Upper lobe of right lung (tissue), 1 donor: ENCODE results near the gene RPH3AL. TPM values are rescaled to one million over a fixed set of nuclear protein-coding genes. Genes with fewer than 3 reads are reported as not detected.
A peak's percentile ranks its signal among the peaks of the same experiment; 100 is the strongest.

Source experiments
- ATAC-seq: fragments of 200-7000 bp; cut with Tn5 transposase; one replicate; pipeline ENCODE4 v1.9.1; 2020; ENCODE audit warnings: mild to moderate bottlenecking, moderate library complexity
- DNase-seq: peaks from one replicate; pipeline ENCODE4 v3.0.0-alpha.2; 2020
- H3K27ac ChIP-seq: fragments of 200-600 bp; one replicate; pipeline ENCODE4 v1.8.0; 2022
- H3K27me3 ChIP-seq: fragments of 200-600 bp; one replicate; pipeline ENCODE4 v1.8.0; 2022; ENCODE audit warnings: mild to moderate bottlenecking
- H3K36me3 ChIP-seq: fragments of 200-600 bp; one replicate; pipeline ENCODE4 v1.8.0; 2022
- H3K4me1 ChIP-seq: fragments of 200-600 bp; one replicate; pipeline ENCODE4 v1.8.0; 2022
- H3K4me3 ChIP-seq: fragments of 200-600 bp; one replicate; pipeline ENCODE4 v1.8.0; 2022; ENCODE audit warnings: mild to moderate bottlenecking
- H3K9me3 ChIP-seq: fragments of 200-600 bp; one replicate; pipeline ENCODE4 v1.8.0; 2022
- intact Hi-C: fragments of 100-400 bp; cut with DNase I; formaldehyde crosslinking; loops from one replicate; pipeline ENCODE4 v1.11.0; 2022
- total RNA-seq: library from RNA; stranded (reverse); fragmentation: NEBNext Ultra II Directional; extraction: Animal tissue kit (Norgen Biotek cat#: 25700); gene quantifications from one replicate; pipeline ENCODE4 v1.2.1, GENCODE V29; 2021
- TF ChIP-seq, protein P1 (sequence below): fragments of 200-600 bp; IDR thresholded peaks from one replicate; pipeline ENCODE4 v1.8.0; 2022; ENCODE audit warnings: antibody characterized with exemption
- donor health status: DM: no; HTN: yes; CAD: no; lungs with severe emphysema.

The RPH3AL gene
- total RNA-seq, 1 donor from 2014 or later: 33.3 TPM

DNA sequence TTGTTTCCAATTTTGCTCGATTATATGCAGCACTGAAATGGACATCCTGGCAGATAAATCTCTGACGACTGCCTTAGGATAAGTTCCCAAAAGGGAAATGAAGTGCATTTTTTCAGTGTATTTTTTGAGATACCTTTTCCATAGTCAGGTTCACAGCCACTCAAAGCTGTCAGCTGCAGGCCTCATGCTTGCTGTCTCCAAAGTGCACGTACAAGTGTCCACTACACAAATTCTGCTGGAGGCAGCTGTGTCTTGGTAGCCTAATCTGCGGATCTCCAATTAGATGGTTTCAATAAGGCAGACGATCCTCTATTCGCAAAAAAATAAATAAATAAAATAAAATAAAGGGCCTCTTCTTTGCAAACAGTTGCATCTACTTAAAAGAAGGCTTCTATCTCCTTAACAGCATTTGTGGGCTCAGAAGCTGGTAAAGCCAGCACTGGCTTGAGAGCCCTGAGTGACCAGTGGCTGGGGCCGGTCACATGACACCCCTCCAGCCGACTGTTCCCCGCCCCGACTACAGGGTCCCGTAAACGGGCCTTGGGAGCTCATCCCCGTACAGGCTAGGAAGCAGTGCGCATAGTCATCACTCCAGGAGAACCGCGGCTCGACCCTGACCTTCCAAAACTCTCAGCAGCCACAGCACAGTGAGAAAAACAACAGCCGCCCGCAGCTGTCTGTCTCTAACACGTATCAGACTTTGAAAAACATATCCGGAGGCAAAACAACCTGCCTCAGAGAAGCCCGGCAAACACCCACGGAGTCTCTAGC is 18.8 kb downstream of the RPH3AL start:
- H3K4me3 ChIP-seq: peak overlapping the region; percentile 36
- H3K27ac ChIP-seq: peak overlapping the region; percentile 65
- H3K4me1 ChIP-seq: peaks cover 47% of the 10 kb centered on the region
- DNase-seq: peak; percentile 81
- intact Hi-C loops: no loop called here
- TF ChIP-seq, protein P1, sequence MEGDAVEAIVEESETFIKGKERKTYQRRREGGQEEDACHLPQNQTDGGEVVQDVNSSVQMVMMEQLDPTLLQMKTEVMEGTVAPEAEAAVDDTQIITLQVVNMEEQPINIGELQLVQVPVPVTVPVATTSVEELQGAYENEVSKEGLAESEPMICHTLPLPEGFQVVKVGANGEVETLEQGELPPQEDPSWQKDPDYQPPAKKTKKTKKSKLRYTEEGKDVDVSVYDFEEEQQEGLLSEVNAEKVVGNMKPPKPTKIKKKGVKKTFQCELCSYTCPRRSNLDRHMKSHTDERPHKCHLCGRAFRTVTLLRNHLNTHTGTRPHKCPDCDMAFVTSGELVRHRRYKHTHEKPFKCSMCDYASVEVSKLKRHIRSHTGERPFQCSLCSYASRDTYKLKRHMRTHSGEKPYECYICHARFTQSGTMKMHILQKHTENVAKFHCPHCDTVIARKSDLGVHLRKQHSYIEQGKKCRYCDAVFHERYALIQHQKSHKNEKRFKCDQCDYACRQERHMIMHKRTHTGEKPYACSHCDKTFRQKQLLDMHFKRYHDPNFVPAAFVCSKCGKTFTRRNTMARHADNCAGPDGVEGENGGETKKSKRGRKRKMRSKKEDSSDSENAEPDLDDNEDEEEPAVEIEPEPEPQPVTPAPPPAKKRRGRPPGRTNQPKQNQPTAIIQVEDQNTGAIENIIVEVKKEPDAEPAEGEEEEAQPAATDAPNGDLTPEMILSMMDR: no peak
- ATAC-seq: peak; percentile 75
- H3K9me3 ChIP-seq: no peaks in the 10 kb centered on the region
- H3K36me3 ChIP-seq: no peaks in the 10 kb centered on the region
- no peaks in the 10 kb centered on the region for H3K27me3 ChIP-seq

DNA sequence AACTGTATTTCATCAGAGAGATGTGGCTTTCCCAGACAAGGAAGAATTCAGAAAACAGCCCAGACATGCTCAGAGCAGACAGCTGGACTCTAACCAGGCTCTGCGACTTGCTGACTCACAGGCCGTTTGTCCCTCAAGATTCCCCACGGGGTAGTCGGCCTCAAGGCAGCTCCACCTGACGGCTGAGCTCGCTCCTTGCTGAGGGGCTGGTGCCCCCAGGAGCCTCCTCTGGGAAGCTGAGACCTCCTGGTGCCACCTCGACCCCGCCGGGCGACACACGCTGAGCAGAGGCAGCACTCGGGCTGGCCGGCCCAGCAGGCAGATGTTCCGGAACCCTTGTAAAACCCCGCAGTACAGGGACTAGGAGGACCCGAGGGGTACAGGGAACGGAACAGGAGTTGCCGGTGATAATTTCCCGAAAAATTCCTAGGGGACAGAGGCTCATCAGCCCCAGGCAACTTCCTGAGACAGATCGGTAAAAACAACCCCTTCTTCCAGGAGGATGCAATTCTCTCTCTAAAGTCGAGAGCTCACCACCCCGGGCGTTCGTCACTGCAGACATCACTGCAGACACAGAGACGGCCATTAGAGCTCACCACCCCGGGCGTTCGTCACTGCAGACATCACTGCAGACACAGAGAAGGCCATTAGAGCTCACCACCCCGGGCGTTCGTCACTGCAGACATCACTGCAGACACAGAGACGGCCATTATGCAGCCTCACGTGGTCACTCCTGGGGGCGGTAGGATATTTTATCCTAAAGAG is 19.9 kb downstream of the RPH3AL start:
- DNase-seq (peak; percentile 56), ATAC-seq (no peak)
- intact Hi-C loops: no loop called here
- Histone ChIP-seq H3K36me3 (no peaks in the 10 kb centered on the region), H3K9me3 (no peaks in the 10 kb centered on the region), H3K4me1 (peaks cover 42% of the 10 kb centered on the region), H3K27me3 (no peaks in the 10 kb centered on the region), H3K4me3 (no peak overlapping the region), H3K27ac (peak overlapping the region; percentile 24)
- TF ChIP-seq, protein P1: no peak

- ATAC-seq (no peak), DNase-seq (peak; percentile 38)
- H3K27me3 ChIP-seq: no peaks in the 10 kb centered on the region
- intact Hi-C loops: no loop called here
- H3K27ac ChIP-seq: peak overlapping the region; percentile 24
- no peaks in the 10 kb centered on the region for H3K36me3 ChIP-seq
- no peaks in the 10 kb centered on the region for H3K9me3 ChIP-seq
- TF ChIP-seq, protein P1: no peak
- H3K4me3 ChIP-seq: peak overlapping the region; percentile 16
- peaks cover 42% of the 10 kb centered on the region for H3K4me1 ChIP-seq
These were observed 20.6 kb downstream of the RPH3AL start for GRCh38 chr17:332023-332422.

DNA sequence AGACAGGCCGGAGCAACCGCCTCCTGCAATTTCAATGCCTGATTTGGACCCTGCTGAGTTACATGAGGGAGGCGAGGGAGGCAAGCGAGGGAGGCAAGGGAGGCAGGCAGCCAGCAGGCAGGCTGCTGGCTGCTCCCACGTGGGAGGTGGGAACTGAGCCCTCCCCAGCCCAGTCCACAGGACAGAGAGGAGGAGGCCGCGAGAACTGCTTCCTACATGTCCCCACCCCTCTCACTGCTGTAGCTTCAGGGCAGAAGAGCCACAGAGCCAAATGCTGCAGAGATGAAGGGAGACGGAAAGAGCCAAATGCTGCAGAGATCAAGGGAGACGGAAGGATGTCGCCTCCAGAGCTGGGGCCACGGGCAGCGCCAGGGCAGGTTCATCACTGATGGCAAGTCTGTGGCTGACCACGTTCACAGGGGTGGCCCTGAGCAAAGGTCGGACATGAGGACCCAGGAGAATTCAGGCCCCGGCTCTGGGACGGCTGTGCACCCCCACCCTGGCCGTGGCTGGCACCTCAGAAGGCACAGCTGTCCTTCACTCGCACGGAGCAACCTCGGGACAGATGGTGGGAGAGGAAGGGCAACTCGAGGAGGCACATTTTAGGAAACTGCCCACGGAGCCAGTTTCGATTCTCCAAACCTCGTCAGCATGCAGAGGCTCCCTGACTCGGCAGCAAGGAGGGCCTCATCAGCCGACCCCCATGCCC is 21.5 kb downstream of the RPH3AL start:
- intact Hi-C loops: no loop called here
- peak; percentile 70 for DNase-seq
- peak overlapping the region; percentile 16 for H3K4me3 ChIP-seq
- H3K36me3 ChIP-seq: no peaks in the 10 kb centered on the region
- H3K9me3 ChIP-seq: no peaks in the 10 kb centered on the region
- H3K27me3 ChIP-seq: no peaks in the 10 kb centered on the region
- H3K27ac ChIP-seq: peak overlapping the region; percentile 24
- TF ChIP-seq, protein P1: no peak
- ATAC-seq: peak; percentile 46
- peaks cover 36% of the 10 kb centered on the region for H3K4me1 ChIP-seq

DNA sequence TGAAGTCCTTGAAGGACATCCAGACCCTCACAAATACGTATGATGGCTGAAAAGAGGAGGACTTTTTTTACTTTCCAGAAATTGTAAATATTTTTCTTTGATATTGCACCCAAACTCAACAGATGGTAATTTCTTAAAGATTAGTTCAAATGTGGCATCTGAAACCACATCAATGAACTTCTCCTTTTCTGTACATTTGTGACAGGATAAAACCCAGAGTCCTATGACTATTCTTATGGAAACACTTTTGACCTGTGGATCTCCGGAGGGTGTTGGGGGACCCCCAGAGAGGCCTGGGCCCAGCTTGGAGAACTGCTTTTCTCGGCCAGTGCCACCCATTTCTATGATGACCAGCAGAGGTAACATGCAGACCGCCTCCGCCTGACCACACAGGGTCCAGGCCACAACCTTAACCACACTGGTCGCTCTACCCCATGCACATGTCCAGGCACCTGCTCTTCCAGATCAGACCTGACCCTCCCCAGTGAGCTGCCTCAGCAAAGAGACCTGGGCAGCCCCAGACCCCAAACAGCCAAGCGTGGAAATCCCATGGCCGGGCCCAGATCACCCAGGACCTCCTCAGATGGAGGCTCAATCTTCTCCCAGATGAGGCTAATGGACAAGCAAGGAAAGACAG is 22.7 kb downstream of the RPH3AL start:
- Histone ChIP-seq H3K27me3 (no peaks in the 10 kb centered on the region), H3K36me3 (no peaks in the 10 kb centered on the region), H3K4me1 (peaks cover 26% of the 10 kb centered on the region), H3K4me3 (no peak overlapping the region), H3K9me3 (no peaks in the 10 kb centered on the region), H3K27ac (no peak overlapping the region)
- intact Hi-C loops: no loop called here
- peak; percentile 46 for DNase-seq
- ATAC-seq: no peak
- TF ChIP-seq, protein P1: no peak
